H1 (cell line): ENCODE results near the gene MOSMO.

Experiments used
- CTCF ChIP-seq, 3 experiments: IDR thresholded peaks; 1 replicate in 2 of 3; 2 replicates in 1 of 3; pipeline versions ENCODE4 v1.5.1 to v1.6.1; 2011; ENCODE audit warnings: low read length in 3 of 3, mild to moderate bottlenecking in 3 of 3, inconsistent platforms in 2 of 3, low read depth in 1 of 3, moderate library complexity in 1 of 3; ENCODE audit not compliant: insufficient read depth in 1 of 3; ENCODE audit errors: control extremely low read depth in 1 of 3
- EZH2 ChIP-seq: fragments of 200-600 bp; sonication (generic); IDR thresholded peaks from 2 replicates; pipeline ENCODE4 v1.7.1; 2012; ENCODE audit warnings: low read depth, mild to moderate bottlenecking, moderate library complexity, low read length, inconsistent platforms; ENCODE audit not compliant: severe bottlenecking
- POLR2AphosphoS5 ChIP-seq: IDR thresholded peaks from 2 replicates; pipeline ENCODE4 v1.6.1; 2011; ENCODE audit warnings: low read depth, low read length
- SP1 ChIP-seq: IDR thresholded peaks from 2 replicates; pipeline ENCODE4 v1.6.1; 2011; ENCODE audit warnings: low read depth, low read length
- YY1 ChIP-seq: IDR thresholded peaks from 2 replicates; pipeline ENCODE4 v1.6.1; 2011; ENCODE audit warnings: low read depth, mild to moderate bottlenecking, low read length

- no peak for TF ChIP-seq CTCF (IDR thresholded peaks at IDR 0.05; ENCODE audit: control extremely low read depth in 1 of 3, insufficient read depth in 1 of 3, low read depth in 1 of 3, low read length in 3 of 3)
- no peak for TF ChIP-seq EZH2
- TF ChIP-seq YY1, result no peak
- TF ChIP-seq SP1, result no peak
- TF ChIP-seq POLR2AphosphoS5, result no peak
Observed at GRCh38 chr16:22006636-22007035, 1.3 kb upstream of the MOSMO start.
